RWPE2 (cell line): ENCODE measurements around the gene NYNRIN.
A peak's percentile ranks its signal among the peaks of the same experiment; 100 is the strongest.

Source experiments
- ATAC-seq: fragments of 200-7000 bp; cut with Tn5 transposase; 3 replicates; pipeline ENCODE4 v1.9.1; 2021; ENCODE audit warnings: low read depth
- DNase-seq: peaks from one replicate; pipeline ENCODE4 v3.0.0-alpha.2; 2020; ENCODE audit warnings: low spot score
- H3K27ac ChIP-seq: fragments of 450-650 bp; 2 replicates; pipeline ENCODE4 v1.5.1; 2017; ENCODE audit warnings: mild to moderate bottlenecking; ENCODE audit not compliant: poor library complexity, severe bottlenecking
- H3K27me3 ChIP-seq: fragments of 250-450 bp; sonication (Bioruptor Pico); 2 replicates; pipeline ENCODE4 v1.5.1; 2021; ENCODE audit warnings: mild to moderate bottlenecking, moderate library complexity; ENCODE audit not compliant: insufficient read depth, poor library complexity, severe bottlenecking
- H3K36me3 ChIP-seq: fragments of 250-450 bp; sonication (Bioruptor Pico); 2 replicates; pipeline ENCODE4 v1.5.1; 2020; ENCODE audit warnings: low read depth, mild to moderate bottlenecking, moderate library complexity
- H3K4me1 ChIP-seq: fragments of 250-450 bp; sonication (Bioruptor Pico); 2 replicates; pipeline ENCODE4 v1.5.1; 2021; ENCODE audit warnings: mild to moderate bottlenecking, moderate library complexity; ENCODE audit not compliant: insufficient read depth, poor library complexity, severe bottlenecking
- H3K4me3 ChIP-seq: fragments of 250-450 bp; sonication (Bioruptor Pico); 2 replicates; pipeline ENCODE4 v1.5.1; 2021; ENCODE audit warnings: mild to moderate bottlenecking, moderate library complexity; ENCODE audit not compliant: severe bottlenecking
- H3K9me3 ChIP-seq: fragments of 250-450 bp; sonication (Bioruptor Pico); 2 replicates; pipeline ENCODE4 v1.5.1; 2021; ENCODE audit warnings: mild to moderate bottlenecking, moderate library complexity; ENCODE audit not compliant: severe bottlenecking
- CTCF ChIP-seq: fragments of 450-650 bp; IDR thresholded peaks from one replicate; pipeline ENCODE4 v1.5.1; 2017; ENCODE audit warnings: mild to moderate bottlenecking, moderate library complexity; ENCODE audit not compliant: poor library complexity, severe bottlenecking

The NYNRIN gene

GRCh38 chr14:24366721-24367513 lies 31.9 kb upstream of the NYNRIN start:
- Histone ChIP-seq H3K4me3 (peak overlapping the region; percentile 16), H3K27me3 (peaks cover 5% of the 10 kb centered on the region), H3K4me1 (peaks cover 9% of the 10 kb centered on the region), H3K27ac (peak overlapping the region; percentile 6), H3K36me3 (no peaks in the 10 kb centered on the region), H3K9me3 (no peaks in the 10 kb centered on the region)
- ATAC-seq (peak; percentile 56), DNase-seq (peak; percentile 80)
- no peak for TF ChIP-seq CTCF

GRCh38 chr14:24367514-24368211 lies 31.1 kb upstream of the NYNRIN start, which contains the start of gene NFATC4:
TSS of gene NFATC4 (plus strand) at chr14:24368184. CDS start at chr14:24368341, 157 bp downstream.
- no peak within 1 kb of the TSS for H3K27ac ChIP-seq
- peaks cover 9% of the 10 kb centered on the region for H3K4me1 ChIP-seq
- no peak for ATAC-seq
- H3K27me3 ChIP-seq: peaks cover 5% of the 10 kb centered on the region
- DNase-seq: no peak
- no peaks in the 10 kb centered on the region for H3K9me3 ChIP-seq
- no peak within 1 kb of the TSS for H3K4me3 ChIP-seq
- TF ChIP-seq CTCF: no peak
- H3K36me3 ChIP-seq: no peaks in the 10 kb centered on the region

- Histone ChIP-seq H3K4me1 (peaks cover 9% of the 10 kb centered on the region), H3K4me3 (no peak overlapping the region), H3K9me3 (no peaks in the 10 kb centered on the region), H3K27ac (no peak overlapping the region), H3K27me3 (peaks cover 5% of the 10 kb centered on the region), H3K36me3 (no peaks in the 10 kb centered on the region)
- ATAC-seq: no peak
- DNase-seq: no peak
- no peak for TF ChIP-seq CTCF
Observed at GRCh38 chr14:24368212-24368561, 30.6 kb upstream of the NYNRIN start.

GRCh38 chr14:24368562-24369252 lies 30.1 kb upstream of the NYNRIN start:
- TF ChIP-seq CTCF: no peak
- peaks cover 5% of the 10 kb centered on the region for H3K27me3 ChIP-seq
- no peak overlapping the region for H3K27ac ChIP-seq
- no peaks in the 10 kb centered on the region for H3K36me3 ChIP-seq
- H3K4me3 ChIP-seq: no peak overlapping the region
- peaks cover 9% of the 10 kb centered on the region for H3K4me1 ChIP-seq
- no peak for ATAC-seq
- DNase-seq: no peak
- no peaks in the 10 kb centered on the region for H3K9me3 ChIP-seq
